HCT116 (cell line): ENCODE results near the gene MMP25. TPM values are rescaled to one million over a fixed set of nuclear protein-coding genes. Genes with fewer than 3 reads are reported as not detected.

Experiments
- ATAC-seq: fragments of 200-7000 bp; cut with Tn5 transposase; 2 replicates; pipeline ENCODE4 v1.9.1; 2020; ENCODE audit warnings: mild to moderate bottlenecking, moderate library complexity
- BruUV-seq: library from RNA; stranded (reverse); fragments of 400-500 nt; replicated peaks from 2 replicates; lab custom pipeline; 2021; lab: Mats Ljungman, UMichigan
- CTCF ChIA-PET: fragments of 300-600 bp; sonication (Branson Sonifier 250); formaldehyde crosslinking; loops from one replicate; lab custom pipeline; 2021; ENCODE audit warnings: antibody characterized with exemption; lab: Charles Lee
- POLR2A ChIA-PET: fragments of 300-600, 350-600 bp; sonication (Branson Sonifier 250); formaldehyde crosslinking; loops from one replicate; lab custom pipeline; 2021; ENCODE audit warnings: antibody characterized with exemption; lab: Charles Lee
- RAD21 ChIA-PET, 2 experiments: fragments of 300-600 bp; sonication (Branson Sonifier 250); formaldehyde crosslinking; loops; one replicate each; lab custom pipeline; 2023; ENCODE audit warnings: low total read pairs in 2 of 2; ENCODE audit not compliant: uncharacterized antibody in 2 of 2, unreplicated experiment in 2 of 2, low non-redundant PET in 1 of 2; lab: Charles Lee
- DNase-seq: peaks from one replicate; pipeline ENCODE4 v3.0.0-alpha.2; 2010; ENCODE audit warnings: low read depth, low spot score
- H2AFZ ChIP-seq: fragments of 200-600 bp; shearing (Covaris generic), sonication (generic); 2 replicates; pipeline ENCODE4 v1.6.1; 2017; ENCODE audit warnings: low read depth, mixed run types, mixed read lengths, antibody characterized with exemption, low read length; ENCODE audit not compliant: poor library complexity, severe bottlenecking
- H3K27ac ChIP-seq: 2 replicates; pipeline ENCODE4 v1.5.1; 2012; ENCODE audit warnings: low read depth, low read length
- H3K27me3 ChIP-seq: fragments of 200-600 bp; sonication (generic); 2 replicates; pipeline ENCODE4 v1.6.1; 2016; ENCODE audit warnings: mixed run types, low read length, mixed read lengths; ENCODE audit not compliant: insufficient read depth
- H3K36me3 ChIP-seq, 2 experiments: fragments of 200-500 bp in 1 of 2; fragments of 200-600 bp in 1 of 2; sonication (Bioruptor generic) in 1 of 2; sonication (generic) in 1 of 2; 2 replicates each; pipeline versions ENCODE4 v1.5.1 to v1.6.1; 2014 to 2016; ENCODE audit warnings: low read length in 2 of 2, inconsistent platforms in 1 of 2, mixed read lengths in 1 of 2, mixed run types in 1 of 2; ENCODE audit not compliant: insufficient read depth in 2 of 2, control insufficient read depth in 1 of 2
- H3K4me1 ChIP-seq, 2 experiments: fragments of 200-600 bp in 1 of 2; sonication (generic) in 1 of 2; 2 replicates each; pipeline versions ENCODE4 v1.5.1 to v1.6.1; 2012 to 2017; ENCODE audit warnings: low read length in 2 of 2, inconsistent platforms in 1 of 2, mild to moderate bottlenecking in 1 of 2, mixed read lengths in 1 of 2, mixed run types in 1 of 2, moderate library complexity in 1 of 2; ENCODE audit not compliant: insufficient read depth in 2 of 2, control insufficient read depth in 1 of 2
- H3K4me2 ChIP-seq: fragments of 200-600 bp; sonication (generic); 2 replicates; pipeline ENCODE4 v1.6.1; 2017; ENCODE audit warnings: mixed run types, low read length, mixed read lengths
- H3K4me3 ChIP-seq, 2 experiments: fragments of 200-600 bp in 1 of 2; sonication (generic) in 1 of 2; replicated peaks in 1 of 2; 2 replicates each; pipeline ENCODE4 v1.5.1; 2011 to 2016; ENCODE audit warnings: low read length in 2 of 2, control low read depth in 1 of 2, low read depth in 1 of 2, mild to moderate bottlenecking in 1 of 2, mixed read lengths in 1 of 2, mixed run types in 1 of 2
- H3K79me2 ChIP-seq: fragments of 200-600 bp; sonication (generic); 2 replicates; pipeline ENCODE4 v1.6.1; 2017; ENCODE audit warnings: mild to moderate bottlenecking, mixed run types, low read length, moderate library complexity, mixed read lengths; ENCODE audit not compliant: insufficient read depth
- H3K9ac ChIP-seq: fragments of 200-600 bp; sonication (generic); 2 replicates; pipeline ENCODE4 v1.6.1; 2016; ENCODE audit warnings: low read length, mixed read lengths
- H3K9me2 ChIP-seq: fragments of 200-600 bp; sonication (generic), shearing (Covaris generic); 2 replicates; pipeline ENCODE4 v1.6.1; 2017; ENCODE audit warnings: mixed run types, mild to moderate bottlenecking, moderate library complexity; ENCODE audit not compliant: insufficient read depth
- H3K9me3 ChIP-seq, 2 experiments: fragments of 200-500 bp in 1 of 2; fragments of 200-600 bp in 1 of 2; sonication (Bioruptor generic) in 1 of 2; sonication (generic) in 1 of 2; 2 replicates each; pipeline ENCODE4 v1.6.1; 2014 to 2017; ENCODE audit warnings: low read length in 2 of 2, mixed read lengths in 2 of 2, inconsistent platforms in 1 of 2, low read depth in 1 of 2, mild to moderate bottlenecking in 1 of 2, mixed run types in 1 of 2, moderate library complexity in 1 of 2; ENCODE audit not compliant: control insufficient read depth in 1 of 2, insufficient read depth in 1 of 2
- H4K20me1 ChIP-seq: fragments of 200-600 bp; sonication (generic), shearing (Covaris generic); 2 replicates; pipeline ENCODE4 v1.6.1; 2017; ENCODE audit warnings: mixed run types, mild to moderate bottlenecking, moderate library complexity; ENCODE audit not compliant: insufficient read depth
- CEBPB ChIP-seq: IDR thresholded peaks from 2 replicates; pipeline ENCODE4 v1.6.1; 2012; ENCODE audit warnings: low read depth
- EZH2 ChIP-seq: fragments of 200-600 bp; sonication (generic); IDR thresholded peaks from 2 replicates; pipeline ENCODE4 v1.6.1; 2017; ENCODE audit warnings: antibody characterized with exemption, mixed run types
- POLR2AphosphoS5 ChIP-seq: IDR thresholded peaks from 2 replicates; pipeline ENCODE4 v1.6.1; 2011; ENCODE audit warnings: mild to moderate bottlenecking, low read depth, low read length, moderate library complexity
- RAD21 ChIP-seq: IDR thresholded peaks from 2 replicates; pipeline ENCODE4 v1.6.1; 2012; ENCODE audit warnings: low read depth, mild to moderate bottlenecking
- SP1 ChIP-seq: IDR thresholded peaks from 2 replicates; pipeline ENCODE4 v1.6.1; 2012; ENCODE audit warnings: low read depth
- intact Hi-C: fragments of 100-400 bp; cut with micrococcal nuclease; formaldehyde crosslinking; loops from 2 replicates; pipeline ENCODE4 v1.10.0; 2022
- total RNA-seq: library from RNA; stranded (reverse); gene quantifications from one replicate; pipeline ENCODE4 v1.2.1, GENCODE V29; 2021; ENCODE audit not compliant: unreplicated experiment
- TF ChIP-seq, protein P1 (sequence below): IDR thresholded peaks from 2 replicates; pipeline ENCODE4 v1.6.1; 2012
- TF ChIP-seq, protein P2 (sequence below): IDR thresholded peaks from 2 replicates; pipeline ENCODE4 v1.6.1; 2012

MMP25 gene
- total RNA-seq, 1 experiment from 2014 or later = 2.5 TPM

DNA sequence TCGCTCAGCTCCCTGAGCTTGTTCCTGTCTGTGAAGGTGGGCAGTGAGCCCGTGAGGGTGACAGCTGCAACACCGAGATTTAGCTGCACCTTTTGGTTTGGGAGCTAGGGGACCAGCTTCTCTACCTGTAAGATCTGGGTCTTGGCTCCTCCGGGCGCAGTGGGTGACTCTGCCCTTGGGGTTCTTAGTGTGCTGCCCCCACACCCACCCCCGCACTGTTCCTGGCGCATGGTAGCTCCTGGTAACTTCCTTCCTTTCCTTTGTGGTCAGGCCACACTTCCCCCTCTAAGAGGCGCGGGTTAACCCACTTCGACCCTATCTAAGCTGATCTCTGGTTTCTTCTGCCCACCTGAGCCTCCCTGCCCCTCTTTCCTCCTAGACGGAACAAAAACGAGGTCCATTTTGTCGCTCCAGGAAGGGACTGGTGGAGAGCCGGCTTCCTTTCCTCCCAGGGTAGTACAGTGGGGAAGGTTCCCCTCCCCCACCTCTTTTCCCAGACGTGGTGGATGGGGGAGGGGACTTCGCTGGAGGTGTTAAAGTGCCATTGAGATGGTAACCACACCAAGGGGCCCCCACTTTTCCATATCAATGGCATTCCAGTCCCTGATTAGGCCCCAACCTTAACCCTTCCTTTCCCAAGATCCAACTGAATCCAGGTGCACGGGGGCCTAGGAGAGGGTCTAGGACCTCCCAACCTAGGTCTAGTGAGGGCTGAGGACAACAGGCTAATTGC lies 38.2 kb upstream of the MMP25 start:
- H3K9me2 ChIP-seq = no peaks in the 10 kb centered on the region
- H3K4me1 ChIP-seq = peaks cover 59 to 89% of the 10 kb centered on the region in 2 experiments
- ChIA-PET CTCF (interaction anchor here (0.8 kb wide), 1 partner anchor 26 kb away, joined by 4 read pairs; no protein-coding TSS in a partner anchor), POLR2A (interaction anchor here (11.4 kb wide), 1 partner anchor 14 kb away, joined by 188 read pairs; the partner anchor contains the start of genes CLDN6, HCFC1R1, THOC6 and TNFRSF12A), RAD21 (no interaction called here)
- no peaks in the 10 kb centered on the region for H3K36me3 ChIP-seq
- no peaks in the 10 kb centered on the region for H3K79me2 ChIP-seq
- ATAC-seq = no peak
- H3K9me3 ChIP-seq = no peaks in the 10 kb centered on the region
- no peak overlapping the region; the same call in 1 of the 2 replicates for H3K27ac ChIP-seq
- H3K9ac ChIP-seq = peak overlapping the region; percentile 64
- H3K4me3 ChIP-seq = no peak overlapping the region
- BruUV-seq = no TSS peak
- intact Hi-C loops = no loop called here
- TF ChIP-seq RAD21 (no peak), SP1 (no peak), EZH2 (no peak), CEBPB (no peak), POLR2AphosphoS5 (no peak)
- TF ChIP-seq, protein P1, sequence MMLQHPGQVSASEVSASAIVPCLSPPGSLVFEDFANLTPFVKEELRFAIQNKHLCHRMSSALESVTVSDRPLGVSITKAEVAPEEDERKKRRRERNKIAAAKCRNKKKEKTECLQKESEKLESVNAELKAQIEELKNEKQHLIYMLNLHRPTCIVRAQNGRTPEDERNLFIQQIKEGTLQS = no peak
- DNase-seq = no peak
- no peak overlapping the region for H2AFZ ChIP-seq
- H3K27me3 ChIP-seq = no peaks in the 10 kb centered on the region
- peak overlapping the region; percentile 84 for H3K4me2 ChIP-seq
- no peaks in the 10 kb centered on the region for H4K20me1 ChIP-seq

DNA sequence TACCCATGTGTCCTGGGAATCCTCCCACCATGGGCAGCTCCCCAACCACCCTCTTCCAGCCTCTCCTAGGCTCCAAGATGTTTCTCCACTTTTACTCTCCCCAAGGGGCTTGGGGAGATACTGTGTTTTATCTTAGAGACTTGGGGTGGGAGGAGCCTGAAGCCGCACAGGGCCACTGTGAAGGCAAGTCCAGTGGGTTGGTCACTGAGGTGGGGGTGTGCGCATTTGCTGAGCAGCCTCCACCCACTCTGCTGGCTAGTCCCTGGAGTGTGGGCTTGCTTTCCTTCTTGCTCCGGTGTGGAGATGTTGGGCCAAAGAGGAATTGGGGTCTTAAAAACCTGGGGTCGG lies 37.7 kb upstream of the MMP25 start:
- no peaks in the 10 kb centered on the region for H4K20me1 ChIP-seq
- BruUV-seq = no TSS peak
- intact Hi-C loops = no loop called here
- TF ChIP-seq, protein P1 = no peak
- TF ChIP-seq, protein P2, sequence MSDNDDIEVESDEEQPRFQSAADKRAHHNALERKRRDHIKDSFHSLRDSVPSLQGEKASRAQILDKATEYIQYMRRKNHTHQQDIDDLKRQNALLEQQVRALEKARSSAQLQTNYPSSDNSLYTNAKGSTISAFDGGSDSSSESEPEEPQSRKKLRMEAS = no peak
- no peak for TF ChIP-seq CEBPB
- no peaks in the 10 kb centered on the region for H3K27me3 ChIP-seq
- DNase-seq (no peak), ATAC-seq (no peak)
- no peak overlapping the region for H2AFZ ChIP-seq
- RAD21 ChIA-PET = no interaction called here
- peak overlapping the region; percentile 84 for H3K4me2 ChIP-seq
- peak overlapping the region; percentile 64 for H3K9ac ChIP-seq
- peaks cover 64 to 89% of the 10 kb centered on the region in 2 experiments for H3K4me1 ChIP-seq
- H3K36me3 ChIP-seq = no peaks in the 10 kb centered on the region
- POLR2A ChIA-PET = interaction anchor here (11.4 kb wide), 1 partner anchor 13 kb away, joined by 188 read pairs; the partner anchor contains the start of genes CLDN6, HCFC1R1, THOC6 and TNFRSF12A
- no peaks in the 10 kb centered on the region for H3K9me2 ChIP-seq
- no peak overlapping the region; a peak in 1 of 4 replicates for H3K4me3 ChIP-seq
- no peaks in the 10 kb centered on the region for H3K79me2 ChIP-seq
- CTCF ChIA-PET = no interaction called here
- H3K9me3 ChIP-seq = no peaks in the 10 kb centered on the region
- no peak overlapping the region for H3K27ac ChIP-seq
